Cardiac muscle cell (in vitro differentiated cells and primary cell): ENCODE results near the gene REV3L. TPM values are rescaled to one million over a fixed set of nuclear protein-coding genes. Genes with fewer than 3 reads are reported as not detected.
"Not testable (repeated sequence)": the region's sequence is repeated elsewhere in the genome, so short reads cannot be mapped to it uniquely, and the experiment has no call there.

Experiments
- DNase-seq, 2 donors: peaks; one replicate each; pipeline versions ENCODE4 v3.0.0 to v3.0.0-alpha.2; 2010 to 2017; ENCODE audit warnings: low read depth in 1 of 2, low spot score in 1 of 2
- H3K27ac ChIP-seq: fragments of 200-600 bp; sonication (generic); 2 replicates; pipeline ENCODE4 v1.5.1; 2016
- H3K27me3 ChIP-seq: fragments of 200-600 bp; sonication (generic); 2 replicates; pipeline ENCODE4 v1.6.0; 2016; ENCODE audit warnings: control low read depth
- H3K36me3 ChIP-seq: fragments of 200-600 bp; sonication (generic); 2 replicates; pipeline ENCODE4 v1.5.1; 2016; ENCODE audit warnings: control low read depth
- H3K4me1 ChIP-seq: fragments of 200-600 bp; sonication (generic); 2 replicates; pipeline ENCODE4 v1.8.1; 2017; ENCODE audit warnings: low read depth, mild to moderate bottlenecking, mixed run types
- H3K4me3 ChIP-seq: fragments of 200-600 bp; sonication (generic); 2 replicates; pipeline ENCODE4 v1.5.1; 2016; ENCODE audit warnings: mild to moderate bottlenecking
- H3K9me3 ChIP-seq: fragments of 200-600 bp; sonication (generic); 2 replicates; pipeline ENCODE4 v1.5.1; 2017; ENCODE audit warnings: low read depth, mild to moderate bottlenecking, control low read depth
- CTCF ChIP-seq: IDR thresholded peaks from 2 replicates; pipeline ENCODE4 v1.5.1; 2012; ENCODE audit warnings: low read depth, mild to moderate bottlenecking, low read length
- polyA plus RNA-seq: library from polyadenylated mRNA; unstranded; fragments of >200 nt; fragmentation: Nextera tagmentation; extraction: Ambion mirVana; gene quantifications from 2 replicates; pipeline ENCODE4 v1.2.1, GENCODE V29; 2016
- total RNA-seq: library from RNA; depleted of rRNA; stranded (reverse); fragments of >200 nt; gene quantifications from 2 replicates; pipeline ENCODE4 v1.2.3, GENCODE V29; 2016

Gene REV3L
- total and polyA plus RNA-seq, 2 experiments from 2014 or later, result 18.1 to 23.3 TPM

DNA sequence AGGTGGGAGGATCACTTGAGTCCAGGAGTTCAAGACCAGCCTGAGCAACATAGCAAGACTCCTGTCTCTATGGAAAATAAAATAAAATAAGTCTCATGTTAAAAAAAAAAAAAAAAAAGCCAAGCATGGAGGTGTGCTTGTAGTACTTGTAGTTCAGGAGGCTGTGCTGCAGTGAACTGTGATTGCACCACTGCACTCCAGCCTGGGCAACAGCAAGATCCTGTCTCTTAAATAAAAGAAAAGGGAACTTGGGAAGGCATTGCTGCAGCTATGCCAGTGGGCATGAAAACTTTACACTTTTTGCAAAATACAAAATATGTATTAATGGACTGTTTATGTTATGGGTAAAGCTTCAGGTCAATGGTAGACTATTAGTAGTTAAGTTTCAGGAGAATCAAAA is 37.5 kb upstream of the REV3L start:
- no peak for TF ChIP-seq CTCF

GRCh38 chr6:111517965-111518364 is 34.9 kb upstream of the REV3L start:
- no peaks in the 10 kb centered on the region for H3K4me1 ChIP-seq
- peak overlapping the region; percentile 45 for H3K27ac ChIP-seq
- no peak overlapping the region for H3K4me3 ChIP-seq
- TF ChIP-seq CTCF, result no peak
- no peaks in the 10 kb centered on the region for H3K27me3 ChIP-seq
- no peaks in the 10 kb centered on the region for H3K9me3 ChIP-seq
- H3K36me3 ChIP-seq, result no peaks in the 10 kb centered on the region
- DNase-seq, result no peak

More for the DNA sequence above, 37.5 kb upstream of the REV3L start:
- H3K4me1 ChIP-seq, result peaks cover 7% of the 10 kb centered on the region
- H3K4me3 ChIP-seq, result no peak overlapping the region
- no peak for DNase-seq
- no peaks in the 10 kb centered on the region for H3K36me3 ChIP-seq
- H3K27ac ChIP-seq, result no peak overlapping the region
- H3K27me3 ChIP-seq, result no peaks in the 10 kb centered on the region
- no peaks in the 10 kb centered on the region for H3K9me3 ChIP-seq

DNA sequence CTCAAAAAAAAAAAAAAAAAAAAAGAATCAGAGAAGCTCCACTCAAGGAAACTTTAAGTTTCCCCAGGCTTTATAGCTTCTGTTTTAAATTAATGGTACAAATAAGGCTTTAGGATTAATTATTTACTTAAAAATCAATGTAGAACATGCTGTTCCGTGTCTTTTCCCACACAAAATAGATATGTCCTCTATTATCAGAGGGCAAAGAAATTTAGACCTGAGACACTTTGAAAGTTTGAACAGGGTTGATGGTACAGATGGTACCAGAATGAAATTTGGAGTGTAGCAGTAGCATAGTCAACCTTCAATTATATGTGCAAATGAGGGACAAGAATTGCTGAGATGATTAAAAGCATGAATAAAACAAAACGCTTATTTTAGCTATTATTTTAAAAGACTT is 32.2 kb upstream of the REV3L start:
- Histone ChIP-seq H3K9me3 (no peaks in the 10 kb centered on the region), H3K27me3 (no peaks in the 10 kb centered on the region), H3K4me1 (no peaks in the 10 kb centered on the region), H3K27ac (no peak overlapping the region), H3K36me3 (no peaks in the 10 kb centered on the region), H3K4me3 (no peak overlapping the region)
- TF ChIP-seq CTCF, result no peak
- no peak for DNase-seq

DNA sequence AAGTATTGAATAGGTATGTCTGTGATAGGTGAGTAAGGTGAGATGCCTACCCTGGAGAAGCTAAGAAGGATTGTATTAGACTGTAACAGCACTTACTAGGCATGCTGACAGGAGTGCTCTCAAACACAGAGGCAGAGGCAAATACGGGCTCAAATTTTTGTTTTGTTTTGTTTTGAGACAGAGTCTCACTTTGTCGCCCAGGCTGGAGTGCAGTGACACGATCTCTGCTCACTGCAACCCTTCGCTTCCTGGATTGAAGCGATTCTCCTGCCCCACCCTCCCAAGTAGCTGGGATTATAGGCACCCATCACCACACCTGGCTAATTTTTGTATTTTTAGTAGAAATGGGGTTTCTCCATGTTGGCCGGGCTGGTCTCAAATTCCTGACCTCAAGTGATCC is 31.5 kb upstream of the REV3L start:
- not testable (repeated sequence) for H3K4me1 ChIP-seq, H3K4me3 ChIP-seq, H3K27me3 ChIP-seq, H3K36me3 ChIP-seq, H3K9me3 ChIP-seq, DNase-seq, H3K27ac ChIP-seq

- H3K27ac ChIP-seq, H3K4me3 ChIP-seq, H3K27me3 ChIP-seq, DNase-seq, H3K36me3 ChIP-seq, H3K9me3 ChIP-seq: not testable (repeated sequence)
- peaks cover 16% of the 10 kb centered on the region for H3K4me1 ChIP-seq
Measured at GRCh38 chr6:111507219-111507618, 24.2 kb upstream of the REV3L start.

- H3K4me3 ChIP-seq, result not testable (repeated sequence)
Measured at GRCh38 chr6:111505498-111505897, 22.5 kb upstream of the REV3L start.

GRCh38 chr6:111503660-111504059 is 20.6 kb upstream of the REV3L start:
- H3K4me3 ChIP-seq, result no peak overlapping the region

More at GRCh38 chr6:111505498-111505897, 22.5 kb upstream of the REV3L start:
- not testable (repeated sequence) for H3K36me3 ChIP-seq, DNase-seq, H3K27ac ChIP-seq, H3K27me3 ChIP-seq, H3K9me3 ChIP-seq
- peaks cover 16% of the 10 kb centered on the region for H3K4me1 ChIP-seq

More at GRCh38 chr6:111503660-111504059, 20.6 kb upstream of the REV3L start:
- Histone ChIP-seq H3K36me3 (no peaks in the 10 kb centered on the region), H3K4me1 (peaks cover 9% of the 10 kb centered on the region), H3K27me3 (no peaks in the 10 kb centered on the region), H3K27ac (peak overlapping the region; percentile 62), H3K9me3 (no peaks in the 10 kb centered on the region)
- DNase-seq, result peak in 1 of 2 donors; percentile 34
- TF ChIP-seq CTCF, result no peak
